Cardiac fibroblast (primary cell): Measurements from ENCODE around the gene PRF1.

Experiments used
- DNase-seq, 2 donors: peaks; one replicate each; pipeline versions ENCODE4 v3.0.0 to v3.0.0-alpha.2; 2010; ENCODE audit warnings: low read depth in 2 of 2
- H3K4me3 ChIP-seq, 2 donors: replicated peaks in 1 of 2; 1 replicate in 1 of 2; 2 replicates in 1 of 2; pipeline ENCODE4 v1.5.1; 2011; ENCODE audit warnings: low read depth in 2 of 2, low read length in 2 of 2, mild to moderate bottlenecking in 2 of 2, moderate library complexity in 1 of 2
- CTCF ChIP-seq: IDR thresholded peaks from one replicate; pipeline ENCODE4 v1.5.1; 2011; ENCODE audit warnings: low read depth, mild to moderate bottlenecking, low read length, inconsistent platforms

PRF1 gene

GRCh38 chr10:70592746-70593512, 9.6 kb downstream of the PRF1 start:
- no peak for TF ChIP-seq CTCF
- no peak for DNase-seq
- H3K4me3 ChIP-seq = no peak overlapping the region

GRCh38 chr10:70592186-70592735, 10.3 kb downstream of the PRF1 start:
- no peak for DNase-seq
- no peak overlapping the region for H3K4me3 ChIP-seq
- TF ChIP-seq CTCF = no peak

- H3K4me3 ChIP-seq = no peak overlapping the region
- no peak for DNase-seq
- TF ChIP-seq CTCF = no peak
Measured at GRCh38 chr10:70590655-70591416, 11.7 kb downstream of the PRF1 start.

GRCh38 chr10:70589762-70590654, 12.5 kb downstream of the PRF1 start:
- H3K4me3 ChIP-seq = no peak overlapping the region
- TF ChIP-seq CTCF = no peak
- peak; percentile 63 to 67 for DNase-seq

GRCh38 chr10:70588859-70589570, 13.5 kb downstream of the PRF1 start:
- TF ChIP-seq CTCF = no peak
- H3K4me3 ChIP-seq = no peak overlapping the region
- no peak for DNase-seq

- H3K4me3 ChIP-seq = no peak overlapping the region
- DNase-seq = no peak
- TF ChIP-seq CTCF = no peak
Measured at GRCh38 chr10:70588255-70588654, 14.3 kb downstream of the PRF1 start.
